Skeletal muscle satellite cell (primary cell): ENCODE data around the gene STK24.

ENCODE experiments used
- H3K27me3 ChIP-seq: 2 replicates; pipeline ENCODE4 v1.7.0; 2013; ENCODE audit warnings: low read length; ENCODE audit not compliant: control insufficient read depth, insufficient read depth
- H3K36me3 ChIP-seq: 2 replicates; pipeline ENCODE4 v1.7.0; 2013; ENCODE audit warnings: mild to moderate bottlenecking, control low read depth, low read length; ENCODE audit not compliant: insufficient read depth
- H3K4me1 ChIP-seq: 2 replicates; pipeline ENCODE4 v1.7.0; 2013; ENCODE audit warnings: low read length; ENCODE audit not compliant: control insufficient read depth, insufficient read depth
- H3K4me2 ChIP-seq: 2 replicates; pipeline ENCODE4 v1.7.0; 2013; ENCODE audit warnings: mild to moderate bottlenecking, low read length
- H3K4me3 ChIP-seq: 2 replicates; pipeline ENCODE4 v1.7.0; 2013; ENCODE audit warnings: low read length
- H3K9ac ChIP-seq: 2 replicates; pipeline ENCODE4 v1.7.0; 2013; ENCODE audit warnings: mild to moderate bottlenecking, low read depth, low read length, moderate library complexity
- H3K9me3 ChIP-seq: replicated peaks from 2 replicates; pipeline ENCODE4 v1.7.0; 2013; ENCODE audit warnings: mild to moderate bottlenecking, control low read depth, low read length

STK24 gene

GRCh38 chr13:98449273-98449672 is 127.6 kb downstream of the STK24 start:
- H3K36me3 ChIP-seq, result peaks cover 38% of the 10 kb centered on the region

GRCh38 chr13:98448642-98448928 is 128.3 kb downstream of the STK24 start:
- no peak overlapping the region for H3K4me3 ChIP-seq
- H3K4me2 ChIP-seq, result no peak overlapping the region
- no peaks in the 10 kb centered on the region for H3K27me3 ChIP-seq
- H3K9me3 ChIP-seq, result no peaks in the 10 kb centered on the region
- H3K36me3 ChIP-seq, result peaks cover 38% of the 10 kb centered on the region
- H3K9ac ChIP-seq, result no peak overlapping the region
- peaks cover 52% of the 10 kb centered on the region for H3K4me1 ChIP-seq

More at GRCh38 chr13:98449273-98449672, 127.6 kb downstream of the STK24 start:
- no peak overlapping the region for H3K4me2 ChIP-seq
- no peak overlapping the region for H3K9ac ChIP-seq
- no peaks in the 10 kb centered on the region for H3K27me3 ChIP-seq
- H3K9me3 ChIP-seq, result no peaks in the 10 kb centered on the region
- no peak overlapping the region for H3K4me3 ChIP-seq
- H3K4me1 ChIP-seq, result peaks cover 52% of the 10 kb centered on the region

DNA sequence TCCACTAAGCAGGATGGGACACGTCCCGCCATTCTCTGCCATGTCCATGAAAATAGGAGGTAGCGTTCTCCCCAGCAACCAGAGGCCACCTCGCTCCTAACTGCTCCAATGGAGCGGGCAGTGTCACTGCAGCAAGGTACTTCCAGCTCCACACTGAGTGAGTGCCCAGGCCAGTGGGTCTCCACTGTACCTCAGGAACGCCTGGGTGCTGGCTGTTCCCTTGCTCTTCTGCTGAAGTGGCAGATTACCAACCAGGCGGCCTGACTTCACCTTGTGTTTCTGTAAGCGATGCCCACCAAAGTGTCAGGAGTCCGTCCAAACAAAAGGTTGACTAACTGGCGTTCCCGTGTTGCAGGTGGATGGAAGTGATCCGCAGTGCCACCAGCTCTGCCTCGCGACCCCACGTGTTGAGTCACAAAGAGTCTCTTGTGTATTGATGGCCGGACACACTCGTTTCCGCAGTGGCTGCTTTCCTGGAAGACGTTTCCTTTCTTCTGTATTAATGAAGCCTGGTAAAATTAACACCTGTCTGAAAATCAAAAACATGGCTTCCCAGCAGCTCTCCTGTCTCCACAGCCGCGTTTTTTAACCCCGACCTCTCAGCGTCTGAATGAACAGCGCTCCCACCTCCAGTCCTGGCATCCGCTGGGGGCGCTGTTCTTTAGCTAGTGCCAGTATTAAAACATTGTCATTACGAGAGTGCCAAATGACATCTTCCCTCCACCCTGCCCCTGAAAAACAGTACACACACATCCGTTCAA is 128.8 kb downstream of the STK24 start:
- Histone ChIP-seq H3K27me3 (no peaks in the 10 kb centered on the region), H3K4me2 (no peak overlapping the region), H3K4me3 (no peak overlapping the region), H3K36me3 (peaks cover 38% of the 10 kb centered on the region), H3K9me3 (no peaks in the 10 kb centered on the region), H3K4me1 (peaks cover 53% of the 10 kb centered on the region), H3K9ac (no peak overlapping the region)

GRCh38 chr13:98447130-98447529 is 129.8 kb downstream of the STK24 start:
- H3K4me3 ChIP-seq, result no peak overlapping the region

GRCh38 chr13:98446234-98446621 is 130.7 kb downstream of the STK24 start:
- H3K4me1 ChIP-seq, result peaks cover 39% of the 10 kb centered on the region
- H3K27me3 ChIP-seq, result no peaks in the 10 kb centered on the region
- H3K36me3 ChIP-seq, result peaks cover 37% of the 10 kb centered on the region
- no peak overlapping the region for H3K4me2 ChIP-seq
- no peak overlapping the region for H3K9ac ChIP-seq
- no peak overlapping the region for H3K4me3 ChIP-seq
- H3K9me3 ChIP-seq, result no peaks in the 10 kb centered on the region

More at GRCh38 chr13:98447130-98447529, 129.8 kb downstream of the STK24 start:
- H3K36me3 ChIP-seq, result peaks cover 39% of the 10 kb centered on the region
- peaks cover 48% of the 10 kb centered on the region for H3K4me1 ChIP-seq
- H3K4me2 ChIP-seq, result no peak overlapping the region
- H3K27me3 ChIP-seq, result no peaks in the 10 kb centered on the region
- no peak overlapping the region for H3K9ac ChIP-seq
- no peaks in the 10 kb centered on the region for H3K9me3 ChIP-seq

- Histone ChIP-seq H3K4me3 (no peak overlapping the region), H3K36me3 (peaks cover 37% of the 10 kb centered on the region), H3K9me3 (no peaks in the 10 kb centered on the region), H3K4me1 (peaks cover 32% of the 10 kb centered on the region), H3K27me3 (no peaks in the 10 kb centered on the region), H3K4me2 (peak overlapping the region; percentile 14), H3K9ac (peak overlapping the region; percentile 17)
Measured at GRCh38 chr13:98445340-98446233, 131.3 kb downstream of the STK24 start.

DNA sequence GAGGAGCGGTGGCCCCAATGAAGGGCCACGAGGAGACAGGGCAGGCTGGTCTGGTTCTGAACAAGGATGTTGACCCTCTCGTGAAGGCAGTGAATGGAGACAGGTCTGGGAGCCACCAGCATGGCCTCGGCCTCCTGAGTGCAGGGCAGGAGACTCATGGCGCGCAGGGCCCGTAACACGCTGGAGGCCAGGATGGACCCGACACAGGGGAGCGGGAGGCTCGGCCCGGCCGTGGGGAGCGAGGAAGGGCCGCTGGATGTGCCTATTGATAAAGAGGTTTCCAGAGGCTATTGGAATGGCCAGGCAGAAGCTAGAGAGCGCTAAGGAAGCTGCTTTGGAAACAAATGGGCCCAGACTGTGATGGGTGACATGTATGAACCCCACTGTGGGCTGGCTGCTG is 132.5 kb downstream of the STK24 start:
- Histone ChIP-seq H3K9ac (no peak overlapping the region), H3K4me3 (no peak overlapping the region), H3K9me3 (no peaks in the 10 kb centered on the region), H3K36me3 (peaks cover 43% of the 10 kb centered on the region), H3K27me3 (no peaks in the 10 kb centered on the region), H3K4me1 (peaks cover 24% of the 10 kb centered on the region), H3K4me2 (no peak overlapping the region)

GRCh38 chr13:98443800-98444325 is 133.0 kb downstream of the STK24 start:
- Histone ChIP-seq H3K36me3 (peaks cover 38% of the 10 kb centered on the region), H3K4me2 (peak overlapping the region; percentile 39), H3K4me3 (no peak overlapping the region), H3K9me3 (no peaks in the 10 kb centered on the region), H3K9ac (peak overlapping the region; percentile 71), H3K27me3 (no peaks in the 10 kb centered on the region), H3K4me1 (peaks cover 24% of the 10 kb centered on the region)

DNA sequence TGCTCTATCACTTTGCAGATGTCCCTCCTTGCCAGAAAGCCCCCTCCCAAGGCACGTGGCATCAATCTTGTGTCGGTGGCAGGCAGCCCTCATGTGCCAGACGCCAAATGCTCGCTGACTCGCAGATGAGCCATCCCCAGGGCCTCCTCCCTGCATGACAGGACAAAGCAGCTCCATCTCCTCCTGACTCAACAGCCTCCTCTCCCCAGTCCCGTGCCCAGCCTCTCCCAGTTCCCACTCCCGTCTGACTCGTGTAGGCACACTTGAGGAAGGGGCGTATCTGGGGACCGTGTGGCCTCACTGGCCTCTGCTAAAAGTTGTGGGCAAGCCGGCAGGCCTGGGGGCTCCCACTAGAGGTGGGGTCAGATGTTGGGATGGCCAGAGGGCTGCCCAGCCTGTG is 133.6 kb downstream of the STK24 start:
- Histone ChIP-seq H3K4me3 (no peak overlapping the region), H3K27me3 (no peaks in the 10 kb centered on the region), H3K4me2 (peak overlapping the region; percentile 39), H3K36me3 (peaks cover 33% of the 10 kb centered on the region), H3K4me1 (peaks cover 24% of the 10 kb centered on the region), H3K9me3 (no peaks in the 10 kb centered on the region), H3K9ac (peak overlapping the region; percentile 71)

DNA sequence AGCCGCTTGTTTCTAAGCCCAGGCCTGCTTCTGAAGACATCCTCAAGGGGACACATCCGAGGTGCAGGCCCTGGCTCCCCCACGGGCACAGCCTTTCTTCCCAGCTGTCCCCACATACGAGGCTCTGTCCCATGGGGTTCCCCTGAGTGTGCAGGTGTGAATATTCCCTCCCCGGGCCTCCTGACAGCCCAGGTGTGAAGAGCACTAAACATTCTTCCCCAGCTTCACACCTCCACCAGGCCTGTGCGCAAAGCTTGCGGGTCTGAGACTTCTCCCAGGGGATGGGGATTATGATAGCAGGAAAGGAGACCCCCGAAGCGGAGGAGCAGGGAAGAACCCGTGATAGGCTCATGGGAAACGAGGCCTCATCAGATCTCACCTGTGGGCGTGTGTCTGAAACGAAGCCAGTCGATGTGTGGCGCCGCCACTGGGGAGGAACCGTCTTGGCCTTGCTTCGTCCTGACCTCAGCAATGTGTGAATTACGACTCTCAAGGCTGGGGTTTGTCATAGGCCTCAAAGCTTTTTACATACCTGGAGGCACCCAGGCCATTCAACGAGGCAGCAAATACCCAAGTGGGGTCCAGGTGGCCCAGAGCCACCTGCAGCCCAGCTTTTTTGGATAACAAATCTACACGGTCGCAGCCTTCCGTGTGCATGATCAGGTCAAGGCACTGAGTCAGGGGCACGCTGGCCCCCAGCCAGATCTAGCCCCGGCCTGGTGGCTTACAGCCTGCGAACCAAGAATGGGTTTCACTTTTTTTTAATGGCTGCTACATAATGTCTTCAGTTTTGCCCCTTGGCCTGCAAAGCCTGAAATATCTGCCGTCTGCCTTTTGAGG is 134.3 kb downstream of the STK24 start:
- no peaks in the 10 kb centered on the region for H3K9me3 ChIP-seq
- peaks cover 24% of the 10 kb centered on the region for H3K4me1 ChIP-seq
- peaks cover 26% of the 10 kb centered on the region for H3K36me3 ChIP-seq
- no peak overlapping the region for H3K4me2 ChIP-seq
- peak overlapping the region; percentile 27 for H3K9ac ChIP-seq
- no peak overlapping the region for H3K4me3 ChIP-seq
- H3K27me3 ChIP-seq, result no peaks in the 10 kb centered on the region
